Tibial nerve (tissue), 4 donors: ENCODE results near the gene SDCBP2. TPM values are rescaled to one million over a fixed set of nuclear protein-coding genes. Genes with fewer than 3 reads are reported as not detected.

ENCODE experiments used
- total RNA-seq, 4 donors: library from RNA; depleted of rRNA; stranded (reverse); fragments of >200 nt; gene quantifications; one replicate each; pipeline ENCODE4 v1.1.0, GENCODE V29; 2016

SDCBP2 gene
- total RNA-seq, 4 donors from 2014 or later = 1.9 to 4.2 (median 2.9) TPM

Other genes starting within 250 kb of the SDCBP2 start
- 100 to 1,000 TPM in 2 of 4 donors, 10 to 100 TPM in 2; 70.2 to 140 (median 112) TPM for gene PSMF1, start 210.5 kb downstream of the SDCBP2 start, total RNA-seq
- 10 to 100 TPM in 1 of 4 donors, 1 to 10 TPM in 2, under 1 TPM in 1; 0.44 to 12.4 (median 1.8) TPM for gene TMEM74B, start 144.2 kb downstream of the SDCBP2 start, total RNA-seq
- gene C20orf202, start 125.7 kb downstream of the SDCBP2 start, total RNA-seq = under 1 TPM in 1 of 4 donors, not detected in 3; 0.59 TPM
- under 1 TPM in 1 of 4 donors, not detected in 3; 0.39 TPM for gene RAD21L1, start 103.1 kb downstream of the SDCBP2 start, total RNA-seq
- 1 to 10 TPM; 4.5 to 7.4 (median 6.9) TPM for gene SNPH, start 62.8 kb downstream of the SDCBP2 start, total RNA-seq
- 100 to 1,000 TPM in 3 of 4 donors, 10 to 100 TPM in 1; 92.2 to 172 (median 130) TPM for gene FKBP1A, start 63.9 kb upstream of the SDCBP2 start, total RNA-seq
- 10 to 100 TPM; 31.0 to 71.4 (median 49.9) TPM for gene NSFL1C, start 137.7 kb upstream of the SDCBP2 start, total RNA-seq
- 10 to 100 TPM in 2 of 4 donors, 1 to 10 TPM in 2; 3.9 to 28.5 (median 10.5) TPM for gene SIRPB2, start 162.3 kb upstream of the SDCBP2 start, total RNA-seq
- gene SIRPD, start 228.6 kb upstream of the SDCBP2 start, total RNA-seq = not detected